Measurements from ENCODE around the gene PLPP3.

DNA sequence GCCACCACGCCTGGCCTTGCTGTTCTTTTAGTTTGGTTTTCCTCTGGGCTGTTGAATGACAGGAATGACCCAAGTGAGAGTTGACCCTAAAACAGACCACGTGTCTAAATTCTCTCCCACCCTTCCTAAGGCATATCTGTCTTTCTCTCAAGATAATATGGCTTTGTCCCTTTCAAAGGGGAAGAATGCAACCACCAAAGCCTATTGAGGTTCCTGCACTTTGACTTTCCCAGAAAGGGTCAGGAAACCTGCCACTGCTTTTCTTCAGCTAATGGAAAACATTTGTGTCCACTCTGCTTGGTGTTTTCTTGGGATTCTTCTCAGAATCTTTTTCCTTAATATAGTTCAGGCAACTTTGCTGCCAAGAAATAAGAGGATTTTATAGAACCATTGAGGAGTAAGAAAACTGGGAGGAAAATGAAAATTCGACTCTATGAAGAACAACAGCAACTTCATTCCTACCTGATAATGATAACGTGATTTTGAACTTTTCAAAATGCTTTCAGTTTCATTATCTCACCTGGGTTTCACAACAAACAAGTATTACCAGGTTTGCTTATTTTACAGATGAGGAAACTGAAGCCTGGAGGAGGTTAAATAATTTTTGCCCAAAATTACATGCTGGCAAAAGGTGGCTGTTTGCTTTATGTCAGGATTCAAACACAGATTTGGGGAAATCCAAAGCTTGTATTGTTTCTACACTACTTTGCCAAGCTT, 6.9 kb downstream of the PLPP3 start:
- TF ChIP-seq, protein P1, sequence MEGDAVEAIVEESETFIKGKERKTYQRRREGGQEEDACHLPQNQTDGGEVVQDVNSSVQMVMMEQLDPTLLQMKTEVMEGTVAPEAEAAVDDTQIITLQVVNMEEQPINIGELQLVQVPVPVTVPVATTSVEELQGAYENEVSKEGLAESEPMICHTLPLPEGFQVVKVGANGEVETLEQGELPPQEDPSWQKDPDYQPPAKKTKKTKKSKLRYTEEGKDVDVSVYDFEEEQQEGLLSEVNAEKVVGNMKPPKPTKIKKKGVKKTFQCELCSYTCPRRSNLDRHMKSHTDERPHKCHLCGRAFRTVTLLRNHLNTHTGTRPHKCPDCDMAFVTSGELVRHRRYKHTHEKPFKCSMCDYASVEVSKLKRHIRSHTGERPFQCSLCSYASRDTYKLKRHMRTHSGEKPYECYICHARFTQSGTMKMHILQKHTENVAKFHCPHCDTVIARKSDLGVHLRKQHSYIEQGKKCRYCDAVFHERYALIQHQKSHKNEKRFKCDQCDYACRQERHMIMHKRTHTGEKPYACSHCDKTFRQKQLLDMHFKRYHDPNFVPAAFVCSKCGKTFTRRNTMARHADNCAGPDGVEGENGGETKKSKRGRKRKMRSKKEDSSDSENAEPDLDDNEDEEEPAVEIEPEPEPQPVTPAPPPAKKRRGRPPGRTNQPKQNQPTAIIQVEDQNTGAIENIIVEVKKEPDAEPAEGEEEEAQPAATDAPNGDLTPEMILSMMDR (tag by site-specific recombination; IDR thresholded peaks at IDR 0.05), result no peak
- TF ChIP-seq ZNF274 (IDR thresholded peaks at IDR 0.05; ENCODE audit: low read length), result no peak
- no peak for TF ChIP-seq ZNF274 (tag by site-specific recombination; IDR thresholded peaks at IDR 0.05; ENCODE audit: borderline replicate concordance)
- no peak for TF ChIP-seq ZNF174 (tag by site-specific recombination; IDR thresholded peaks at IDR 0.05)
- no peak for TF ChIP-seq ZNF549 (tag by site-specific recombination; IDR thresholded peaks at IDR 0.05)
- no peak for TF ChIP-seq ZNF155 (tag by site-specific recombination; IDR thresholded peaks at IDR 0.05)
- TF ChIP-seq SCRT1 (tag by site-specific recombination; IDR thresholded peaks at IDR 0.05; ENCODE audit: borderline replicate concordance), result no peak
- no peak for TF ChIP-seq ZNF404 (tag by site-specific recombination; IDR thresholded peaks at IDR 0.05)
- TF ChIP-seq ZNF768 (tag by site-specific recombination; IDR thresholded peaks at IDR 0.05), result no peak
- TF ChIP-seq, protein P2, sequence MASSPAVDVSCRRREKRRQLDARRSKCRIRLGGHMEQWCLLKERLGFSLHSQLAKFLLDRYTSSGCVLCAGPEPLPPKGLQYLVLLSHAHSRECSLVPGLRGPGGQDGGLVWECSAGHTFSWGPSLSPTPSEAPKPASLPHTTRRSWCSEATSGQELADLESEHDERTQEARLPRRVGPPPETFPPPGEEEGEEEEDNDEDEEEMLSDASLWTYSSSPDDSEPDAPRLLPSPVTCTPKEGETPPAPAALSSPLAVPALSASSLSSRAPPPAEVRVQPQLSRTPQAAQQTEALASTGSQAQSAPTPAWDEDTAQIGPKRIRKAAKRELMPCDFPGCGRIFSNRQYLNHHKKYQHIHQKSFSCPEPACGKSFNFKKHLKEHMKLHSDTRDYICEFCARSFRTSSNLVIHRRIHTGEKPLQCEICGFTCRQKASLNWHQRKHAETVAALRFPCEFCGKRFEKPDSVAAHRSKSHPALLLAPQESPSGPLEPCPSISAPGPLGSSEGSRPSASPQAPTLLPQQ (tag by site-specific recombination; IDR thresholded peaks at IDR 0.05), result no peak
- no peak for TF ChIP-seq ZNF221 (tag by site-specific recombination; IDR thresholded peaks at IDR 0.05; ENCODE audit: borderline replicate concordance)
- TF ChIP-seq ZNF202 (tag by site-specific recombination; IDR thresholded peaks at IDR 0.05; ENCODE audit: borderline replicate concordance), result no peak
- no peak for TF ChIP-seq GLI4 (tag by site-specific recombination; IDR thresholded peaks at IDR 0.05)
- TF ChIP-seq ZNF514 (tag by site-specific recombination; IDR thresholded peaks at IDR 0.05), result no peak
- TF ChIP-seq TCF7L2 (IDR thresholded peaks at IDR 0.05; ENCODE audit: borderline replicate concordance, low read depth, low read length), result no peak

Data from HEK293 (cell line).